Astrocyte (in vitro differentiated cells and primary cell): ENCODE measurements around the gene PI4KA. TPM values are rescaled to one million over a fixed set of nuclear protein-coding genes. Genes with fewer than 3 reads are reported as not detected.

Source experiments
- DNase-seq: peaks from one replicate; pipeline ENCODE4 v3.0.0-alpha.2; 2010; ENCODE audit warnings: low read depth
- FAIRE-seq: peaks from 2 replicates; lab custom pipeline; 2011; peaks lifted over from hg19 to GRCh38; lab: Jason Lieb, UNC
- H2AFZ ChIP-seq: 2 replicates; pipeline ENCODE4 v1.6.0; 2012; ENCODE audit warnings: low read depth, low read length, inconsistent platforms
- H3K27ac ChIP-seq: 2 replicates; pipeline ENCODE4 v1.5.1; 2011; ENCODE audit warnings: low read depth, low read length, inconsistent platforms
- H3K27me3 ChIP-seq: 2 replicates; pipeline ENCODE4 v1.6.0; 2011; ENCODE audit warnings: low read length, inconsistent platforms; ENCODE audit not compliant: insufficient read depth
- H3K36me3 ChIP-seq: 2 replicates; pipeline ENCODE4 v1.5.1; 2011; ENCODE audit warnings: low read length, inconsistent platforms; ENCODE audit not compliant: insufficient read depth
- H3K4me1 ChIP-seq: 2 replicates; pipeline ENCODE4 v1.5.1; 2011; ENCODE audit warnings: low read length, inconsistent platforms; ENCODE audit not compliant: insufficient read depth
- H3K4me2 ChIP-seq: 2 replicates; pipeline ENCODE4 v1.6.0; 2012; ENCODE audit warnings: low read length, inconsistent platforms
- H3K4me3 ChIP-seq: 2 replicates; pipeline ENCODE4 v1.5.1; 2011; ENCODE audit warnings: low read depth, mild to moderate bottlenecking, low read length, inconsistent platforms; ENCODE audit not compliant: insufficient read depth
- H3K79me2 ChIP-seq: 2 replicates; pipeline ENCODE4 v1.6.0; 2012; ENCODE audit warnings: mild to moderate bottlenecking, low read length, inconsistent platforms; ENCODE audit not compliant: insufficient read depth
- H3K9ac ChIP-seq: 2 replicates; pipeline ENCODE4 v1.6.0; 2012; ENCODE audit warnings: mild to moderate bottlenecking, low read length, inconsistent platforms
- H3K9me3 ChIP-seq: 2 replicates; pipeline ENCODE4 v1.5.1; 2012; ENCODE audit warnings: low read depth, mild to moderate bottlenecking, low read length, inconsistent platforms; ENCODE audit not compliant: insufficient read depth
- H4K20me1 ChIP-seq: 2 replicates; pipeline ENCODE4 v1.6.0; 2012; ENCODE audit warnings: low read length, inconsistent platforms; ENCODE audit not compliant: insufficient read depth
- H3K27ac Mint-ChIP-seq: one replicate; pipeline ENCODE4 v1.8.0; 2021; ENCODE audit warnings: mild to moderate bottlenecking, mixed read lengths; ENCODE audit not compliant: unreplicated experiment
- H3K27me3 Mint-ChIP-seq: one replicate; pipeline ENCODE4 v1.8.0; 2021; ENCODE audit warnings: low read depth, mixed read lengths; ENCODE audit not compliant: unreplicated experiment
- H3K36me3 Mint-ChIP-seq: one replicate; pipeline ENCODE4 v1.8.0; 2021; ENCODE audit warnings: low read depth, mixed read lengths; ENCODE audit not compliant: unreplicated experiment
- H3K4me1 Mint-ChIP-seq: one replicate; pipeline ENCODE4 v1.8.0; 2021; ENCODE audit warnings: low read depth, mixed read lengths; ENCODE audit not compliant: unreplicated experiment
- H3K4me3 Mint-ChIP-seq: one replicate; pipeline ENCODE4 v1.8.0; 2021; ENCODE audit warnings: mild to moderate bottlenecking, moderate library complexity, mixed read lengths; ENCODE audit not compliant: unreplicated experiment
- H3K9me3 Mint-ChIP-seq: one replicate; pipeline ENCODE4 v1.8.0; 2021; ENCODE audit warnings: mild to moderate bottlenecking, mixed read lengths; ENCODE audit not compliant: unreplicated experiment
- EZH2 ChIP-seq: IDR thresholded peaks from 2 replicates; pipeline ENCODE4 v1.6.1; 2012; ENCODE audit warnings: mild to moderate bottlenecking, low read length, inconsistent platforms; ENCODE audit not compliant: insufficient read depth
- total RNA-seq: library from RNA; stranded (reverse); gene quantifications from 2 replicates; pipeline ENCODE4 v1.2.1, GENCODE V29; 2021
- TF ChIP-seq, protein P1 (sequence below): IDR thresholded peaks from 2 replicates; pipeline ENCODE4 v1.5.1; 2011; ENCODE audit warnings: low read depth, mild to moderate bottlenecking, inconsistent platforms, low read length, moderate library complexity; ENCODE audit not compliant: insufficient read depth

PI4KA gene
- total RNA-seq, 1 donor from 2014 or later, result 35.9 TPM

- Histone ChIP-seq H3K4me2 (no peak overlapping the region), H3K9ac (no peak overlapping the region), H3K36me3 (no peaks in the 10 kb centered on the region), H3K9me3 (no peaks in the 10 kb centered on the region), H4K20me1 (no peaks in the 10 kb centered on the region), H3K4me3 (no peak overlapping the region), H3K79me2 (no peaks in the 10 kb centered on the region), H3K27me3 (peaks cover 19% of the 10 kb centered on the region), H2AFZ (no peak overlapping the region), H3K4me1 (no peaks in the 10 kb centered on the region), H3K27ac (no peak overlapping the region)
- DNase-seq (no peak), FAIRE-seq (no peak)
- Mint-ChIP-seq H3K27ac (no peak overlapping the region), H3K4me1 (no peaks in the 10 kb centered on the region), H3K27me3 (peaks cover 11% of the 10 kb centered on the region), H3K36me3 (no peaks in the 10 kb centered on the region), H3K4me3 (no peak overlapping the region), H3K9me3 (peaks cover 7% of the 10 kb centered on the region)
- TF ChIP-seq, protein P1, sequence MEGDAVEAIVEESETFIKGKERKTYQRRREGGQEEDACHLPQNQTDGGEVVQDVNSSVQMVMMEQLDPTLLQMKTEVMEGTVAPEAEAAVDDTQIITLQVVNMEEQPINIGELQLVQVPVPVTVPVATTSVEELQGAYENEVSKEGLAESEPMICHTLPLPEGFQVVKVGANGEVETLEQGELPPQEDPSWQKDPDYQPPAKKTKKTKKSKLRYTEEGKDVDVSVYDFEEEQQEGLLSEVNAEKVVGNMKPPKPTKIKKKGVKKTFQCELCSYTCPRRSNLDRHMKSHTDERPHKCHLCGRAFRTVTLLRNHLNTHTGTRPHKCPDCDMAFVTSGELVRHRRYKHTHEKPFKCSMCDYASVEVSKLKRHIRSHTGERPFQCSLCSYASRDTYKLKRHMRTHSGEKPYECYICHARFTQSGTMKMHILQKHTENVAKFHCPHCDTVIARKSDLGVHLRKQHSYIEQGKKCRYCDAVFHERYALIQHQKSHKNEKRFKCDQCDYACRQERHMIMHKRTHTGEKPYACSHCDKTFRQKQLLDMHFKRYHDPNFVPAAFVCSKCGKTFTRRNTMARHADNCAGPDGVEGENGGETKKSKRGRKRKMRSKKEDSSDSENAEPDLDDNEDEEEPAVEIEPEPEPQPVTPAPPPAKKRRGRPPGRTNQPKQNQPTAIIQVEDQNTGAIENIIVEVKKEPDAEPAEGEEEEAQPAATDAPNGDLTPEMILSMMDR, result no peak
- TF ChIP-seq EZH2, result no peak
These were observed 185.1 kb downstream of the PI4KA start for GRCh38 chr22:20673295-20674195.

DNA sequence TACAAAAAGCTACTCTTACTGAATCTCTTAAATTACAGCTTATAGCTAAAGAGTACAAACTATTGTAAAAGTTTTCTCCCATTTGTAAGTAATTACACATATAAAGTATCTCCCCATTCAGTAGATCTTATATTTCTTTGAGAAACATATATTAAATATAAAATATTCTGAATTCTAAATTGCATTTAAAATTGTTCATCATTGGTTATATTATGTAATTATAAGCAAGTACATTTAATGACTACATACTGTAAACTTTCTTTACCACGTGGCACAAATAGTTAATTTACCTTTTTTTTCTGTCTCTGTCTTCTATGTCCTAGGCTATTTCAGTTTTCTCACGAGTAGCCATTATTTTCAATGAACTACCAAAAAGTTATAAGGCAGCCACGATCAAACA lies 185.9 kb downstream of the PI4KA start:
- H3K27me3 ChIP-seq, result peaks cover 19% of the 10 kb centered on the region
- H3K36me3 ChIP-seq, result no peaks in the 10 kb centered on the region
- no peaks in the 10 kb centered on the region for H4K20me1 ChIP-seq
- no peaks in the 10 kb centered on the region for H3K9me3 ChIP-seq
- H3K27ac ChIP-seq, result no peak overlapping the region
- FAIRE-seq (no peak), DNase-seq (no peak)
- no peaks in the 10 kb centered on the region for H3K4me1 ChIP-seq
- no peaks in the 10 kb centered on the region for H3K79me2 ChIP-seq
- no peak overlapping the region for H3K9ac ChIP-seq
- no peaks in the 10 kb centered on the region for H3K4me1 Mint-ChIP-seq
- no peak overlapping the region for H3K4me2 ChIP-seq
- no peak overlapping the region for H3K27ac Mint-ChIP-seq
- TF ChIP-seq, protein P1, result no peak
- TF ChIP-seq EZH2, result no peak
- peaks cover 6% of the 10 kb centered on the region for H3K9me3 Mint-ChIP-seq
- no peak overlapping the region for H3K4me3 ChIP-seq
- no peaks in the 10 kb centered on the region for H3K36me3 Mint-ChIP-seq
- no peak overlapping the region for H3K4me3 Mint-ChIP-seq
- no peak overlapping the region for H2AFZ ChIP-seq
- H3K27me3 Mint-ChIP-seq, result peaks cover 12% of the 10 kb centered on the region

GRCh38 chr22:20672082-20672424 lies 186.6 kb downstream of the PI4KA start:
- peaks cover 12% of the 10 kb centered on the region for H3K27me3 Mint-ChIP-seq
- Histone ChIP-seq H3K36me3 (no peaks in the 10 kb centered on the region), H2AFZ (no peak overlapping the region), H4K20me1 (no peaks in the 10 kb centered on the region), H3K9me3 (no peaks in the 10 kb centered on the region), H3K27ac (no peak overlapping the region), H3K4me2 (no peak overlapping the region), H3K9ac (no peak overlapping the region), H3K27me3 (peaks cover 20% of the 10 kb centered on the region), H3K4me1 (no peaks in the 10 kb centered on the region), H3K4me3 (no peak overlapping the region), H3K79me2 (no peaks in the 10 kb centered on the region)
- TF ChIP-seq EZH2, result no peak
- TF ChIP-seq, protein P1, result no peak
- H3K36me3 Mint-ChIP-seq, result no peaks in the 10 kb centered on the region
- H3K27ac Mint-ChIP-seq, result no peak overlapping the region
- peaks cover 6% of the 10 kb centered on the region for H3K9me3 Mint-ChIP-seq
- no peak for DNase-seq
- no peak overlapping the region for H3K4me3 Mint-ChIP-seq
- FAIRE-seq, result no peak
- H3K4me1 Mint-ChIP-seq, result no peaks in the 10 kb centered on the region
